ENCODE data around the gene ASPN.

ASPN gene

GRCh38 chr9:92493749-92494387 is 11.6 kb upstream of the ASPN start:
- H3K4me2 ChIP-seq = no peak overlapping the region
- no peak overlapping the region for H3K4me3 ChIP-seq (IDR thresholded peaks at IDR 0.05; ENCODE audit: insufficient read depth, low read depth, low read length)
- no peak for TF ChIP-seq CTCF (conservative IDR thresholded peaks at IDR 0.05; ENCODE audit: low read depth, low read length)
- H3K27ac ChIP-seq = no peak overlapping the region
- no peaks in the 10 kb centered on the region for H3K36me3 ChIP-seq (ENCODE audit: insufficient read depth)
- no peaks in the 10 kb centered on the region for H3K79me2 ChIP-seq (ENCODE audit: insufficient read depth, low read depth)
- no peak overlapping the region for H2AFZ ChIP-seq (ENCODE audit: low read depth)
- H3K27me3 ChIP-seq (ENCODE audit: insufficient read depth, low read depth) = no peaks in the 10 kb centered on the region
- peaks cover 17% of the 10 kb centered on the region for H3K4me1 ChIP-seq (ENCODE audit: low read depth, poor library complexity, severe bottlenecking)
- no peak overlapping the region for H3K9ac ChIP-seq
- H4K20me1 ChIP-seq (ENCODE audit: insufficient read depth) = no peaks in the 10 kb centered on the region; the same call in 1 of the 2 replicates

GRCh38 chr9:92492781-92493401 is 10.6 kb upstream of the ASPN start:
- H4K20me1 ChIP-seq (ENCODE audit: insufficient read depth) = no peaks in the 10 kb centered on the region; the same call in 1 of the 2 replicates
- H3K4me3 ChIP-seq (IDR thresholded peaks at IDR 0.05; ENCODE audit: insufficient read depth, low read depth, low read length) = no peak overlapping the region
- H2AFZ ChIP-seq (ENCODE audit: low read depth) = no peak overlapping the region
- no peak overlapping the region for H3K4me2 ChIP-seq
- H3K79me2 ChIP-seq (ENCODE audit: insufficient read depth, low read depth) = no peaks in the 10 kb centered on the region
- peaks cover 17% of the 10 kb centered on the region for H3K4me1 ChIP-seq (ENCODE audit: low read depth, poor library complexity, severe bottlenecking)
- H3K27me3 ChIP-seq (ENCODE audit: insufficient read depth, low read depth) = no peaks in the 10 kb centered on the region
- no peak overlapping the region for H3K9ac ChIP-seq
- H3K27ac ChIP-seq = no peak overlapping the region
- H3K36me3 ChIP-seq (ENCODE audit: insufficient read depth) = no peaks in the 10 kb centered on the region
- no peak for TF ChIP-seq CTCF (conservative IDR thresholded peaks at IDR 0.05; ENCODE audit: low read depth, low read length)

GRCh38 chr9:92488681-92489550 is 6.6 kb upstream of the ASPN start:
- Histone ChIP-seq H3K79me2 (ENCODE audit: insufficient read depth, low read depth) (no peaks in the 10 kb centered on the region), H3K27ac (no peak overlapping the region), H3K9ac (no peak overlapping the region), H3K36me3 (ENCODE audit: insufficient read depth) (no peaks in the 10 kb centered on the region), H4K20me1 (ENCODE audit: insufficient read depth) (no peaks in the 10 kb centered on the region; the same call in 1 of the 2 replicates), H3K4me3 (IDR thresholded peaks at IDR 0.05; ENCODE audit: insufficient read depth, low read depth, low read length) (no peak overlapping the region), H3K4me2 (no peak overlapping the region), H3K4me1 (ENCODE audit: low read depth, poor library complexity, severe bottlenecking) (no peaks in the 10 kb centered on the region), H3K27me3 (ENCODE audit: insufficient read depth, low read depth) (no peaks in the 10 kb centered on the region), H2AFZ (ENCODE audit: low read depth) (no peak overlapping the region)
- TF ChIP-seq CTCF (conservative IDR thresholded peaks at IDR 0.05; ENCODE audit: low read depth, low read length) = no peak

GRCh38 chr9:92486371-92486770 is 4.1 kb upstream of the ASPN start:
- H3K9ac ChIP-seq = no peak overlapping the region
- no peaks in the 10 kb centered on the region; the same call in 1 of the 2 replicates for H4K20me1 ChIP-seq (ENCODE audit: insufficient read depth)
- H2AFZ ChIP-seq (ENCODE audit: low read depth) = no peak overlapping the region
- H3K4me2 ChIP-seq = no peak overlapping the region
- H3K79me2 ChIP-seq (ENCODE audit: insufficient read depth, low read depth) = no peaks in the 10 kb centered on the region
- no peaks in the 10 kb centered on the region for H3K27me3 ChIP-seq (ENCODE audit: insufficient read depth, low read depth)
- no peak for TF ChIP-seq CTCF (conservative IDR thresholded peaks at IDR 0.05; ENCODE audit: low read depth, low read length)
- no peak overlapping the region for H3K27ac ChIP-seq
- no peak overlapping the region for H3K4me3 ChIP-seq (IDR thresholded peaks at IDR 0.05; ENCODE audit: insufficient read depth, low read depth, low read length)
- no peaks in the 10 kb centered on the region for H3K36me3 ChIP-seq (ENCODE audit: insufficient read depth)
- H3K4me1 ChIP-seq (ENCODE audit: low read depth, poor library complexity, severe bottlenecking) = no peaks in the 10 kb centered on the region
